G401 (cell line): Measurements from ENCODE around the gene WDR64. TPM values are rescaled to one million over a fixed set of nuclear protein-coding genes. Genes with fewer than 3 reads are reported as not detected.
A peak's percentile ranks its signal among the peaks of the same experiment; 100 is the strongest.

Source experiments
- DNase-seq: peaks from one replicate; pipeline ENCODE4 v3.0.0-alpha.2; 2015; ENCODE audit warnings: low spot score
- in situ Hi-C: cut with HindIII; loops from 2 replicates; pipeline ENCODE4 v1.10.0; 2016; ENCODE audit warnings: low sequenced_read_pairs, mixed read lengths
- total RNA-seq: library from RNA; depleted of rRNA; stranded (reverse); fragments of >200 nt; shearing (Covaris generic); gene quantifications from 2 replicates; pipeline ENCODE4 v1.2.3, GENCODE V29; 2014; rRNA removed

WDR64 gene
- not detected in 2 replicates for total RNA-seq

- in situ Hi-C loops = no loop called here
- no peak for DNase-seq
Observed at GRCh38 chr1:241652012-241652411, at the start of gene WDR64. Gene WDR64, plus strand, starts transcription at chr1:241652281. Its CDS starts 204 bp downstream, at chr1:241652485.

GRCh38 chr1:241603731-241604245 is 48.3 kb upstream of the WDR64 start:
- DNase-seq = no peak
- in situ Hi-C loops = no loop called here

- in situ Hi-C loops = no loop called here
- no peak for DNase-seq
Observed at GRCh38 chr1:241605146-241605805, 46.8 kb upstream of the WDR64 start.

GRCh38 chr1:241606544-241606943 is 45.5 kb upstream of the WDR64 start:
- no peak for DNase-seq
- in situ Hi-C loops = no loop called here

GRCh38 chr1:241607497-241607896 is 44.6 kb upstream of the WDR64 start:
- in situ Hi-C loops = no loop called here
- no peak for DNase-seq

GRCh38 chr1:241608379-241609033 is 43.6 kb upstream of the WDR64 start:
- no peak for DNase-seq
- in situ Hi-C loops = no loop called here

GRCh38 chr1:241610056-241610815 is 41.8 kb upstream of the WDR64 start:
- DNase-seq = no peak
- in situ Hi-C loops = no loop called here

GRCh38 chr1:241611063-241611462 is 41.0 kb upstream of the WDR64 start:
- in situ Hi-C loops = no loop called here

GRCh38 chr1:241611736-241612135 is 40.3 kb upstream of the WDR64 start:
- DNase-seq = no peak
- in situ Hi-C loops = no loop called here

More at GRCh38 chr1:241611063-241611462, 41.0 kb upstream of the WDR64 start:
- DNase-seq = peak; percentile 69

- DNase-seq = no peak
- in situ Hi-C loops = no loop called here
Observed at GRCh38 chr1:241612533-241613477, 39.3 kb upstream of the WDR64 start.

GRCh38 chr1:241614144-241614543 is 37.9 kb upstream of the WDR64 start:
- in situ Hi-C loops = no loop called here
- no peak for DNase-seq

- DNase-seq = no peak
- in situ Hi-C loops = no loop called here
Observed at GRCh38 chr1:241614572-241614971, 37.5 kb upstream of the WDR64 start.

GRCh38 chr1:241615043-241615974 is 36.8 kb upstream of the WDR64 start:
- no peak for DNase-seq
- in situ Hi-C loops = no loop called here

- DNase-seq = no peak
- in situ Hi-C loops = no loop called here
Observed at GRCh38 chr1:241617426-241617825, 34.7 kb upstream of the WDR64 start.

GRCh38 chr1:241622669-241623068 is 29.4 kb upstream of the WDR64 start:
- in situ Hi-C loops = no loop called here
- no peak for DNase-seq

GRCh38 chr1:241624935-241625334 is 27.1 kb upstream of the WDR64 start:
- no peak for DNase-seq
- in situ Hi-C loops = no loop called here

GRCh38 chr1:241627453-241628259 is 24.4 kb upstream of the WDR64 start:
- DNase-seq = peak; percentile 46
- in situ Hi-C loops = no loop called here
